NCI-H2227 treated with DMSO at 0.1 percent for 48 hours (cell line): ENCODE results near the gene CYP1B1.
"Not testable (repeated sequence)": the region's sequence is repeated elsewhere in the genome, so short reads cannot be mapped to it uniquely, and the experiment has no call there.

Experiments
- DNase-seq: peaks from one replicate; lab custom pipeline; 2025; lab: John Stamatoyannopoulos, UW

The CYP1B1 gene

GRCh38 chr2:38098421-38099098 is 22.6 kb upstream of the CYP1B1 start:
- no peak for DNase-seq

DNA sequence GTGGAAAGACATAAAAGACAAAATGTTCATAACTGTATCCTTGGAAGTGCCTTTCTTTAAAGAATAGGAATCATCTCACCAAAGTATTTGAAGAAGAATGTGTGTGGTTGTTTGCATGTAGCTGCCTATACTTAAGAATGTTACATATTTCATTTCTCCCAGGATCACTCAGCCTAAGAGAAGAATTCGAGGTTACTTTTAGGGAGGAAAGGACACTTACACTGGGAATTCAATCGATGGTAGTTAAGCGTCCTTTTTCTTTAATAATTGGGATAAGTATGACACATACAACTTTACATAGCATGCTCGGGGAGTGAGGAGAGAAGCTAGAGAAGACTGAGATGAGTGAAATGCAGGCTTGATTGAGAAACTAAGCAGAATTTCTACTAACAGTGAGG is 22.0 kb upstream of the CYP1B1 start:
- no peak for DNase-seq

- no peak for DNase-seq
These were observed 21.5 kb upstream of the CYP1B1 start for GRCh38 chr2:38097258-38097987.

- no peak for DNase-seq
These were observed 20.3 kb upstream of the CYP1B1 start for GRCh38 chr2:38095996-38096861.

DNA sequence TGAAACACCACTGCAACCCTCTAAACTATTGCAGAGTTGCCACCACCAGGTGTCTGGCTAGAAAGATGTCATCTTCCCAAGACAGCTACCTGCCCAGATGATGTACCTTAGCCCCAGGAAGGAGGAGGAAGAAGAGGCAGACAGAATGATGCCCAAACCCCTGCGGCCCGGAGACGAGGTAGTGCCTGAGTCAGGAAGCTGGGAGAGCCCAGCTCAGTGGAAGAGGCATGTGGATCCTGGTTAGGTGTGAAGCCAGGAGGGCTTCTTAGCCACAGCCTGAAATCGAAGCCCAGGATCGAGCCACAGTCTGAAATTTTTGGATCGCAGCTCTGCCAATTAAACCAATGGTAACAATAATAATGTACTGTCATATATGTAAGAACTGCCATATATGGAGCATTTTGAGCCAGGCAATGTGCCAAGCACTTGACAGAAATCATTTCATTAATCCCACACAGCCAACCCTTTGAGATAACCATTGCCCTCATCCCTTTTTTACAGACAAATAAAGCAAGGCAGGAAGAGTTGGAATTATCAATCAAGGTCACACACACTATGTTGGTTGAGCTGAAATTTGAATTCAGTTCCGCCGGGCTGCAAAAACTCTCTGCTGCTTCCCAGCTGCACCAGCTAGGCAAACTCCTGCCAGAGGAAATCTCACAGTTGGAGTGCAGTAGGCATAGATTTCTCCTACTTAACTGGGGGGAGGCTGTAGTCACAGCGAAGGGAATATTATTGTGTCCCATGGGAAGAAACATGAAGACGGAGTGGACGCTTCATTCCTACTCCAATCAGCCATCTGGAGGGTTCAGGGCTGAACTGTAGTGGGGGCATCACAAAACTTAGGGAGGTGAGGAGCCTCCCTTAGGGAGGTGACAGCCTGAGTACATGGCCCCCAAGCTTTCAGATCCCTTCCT is 19.4 kb upstream of the CYP1B1 start:
- DNase-seq = no peak

DNA sequence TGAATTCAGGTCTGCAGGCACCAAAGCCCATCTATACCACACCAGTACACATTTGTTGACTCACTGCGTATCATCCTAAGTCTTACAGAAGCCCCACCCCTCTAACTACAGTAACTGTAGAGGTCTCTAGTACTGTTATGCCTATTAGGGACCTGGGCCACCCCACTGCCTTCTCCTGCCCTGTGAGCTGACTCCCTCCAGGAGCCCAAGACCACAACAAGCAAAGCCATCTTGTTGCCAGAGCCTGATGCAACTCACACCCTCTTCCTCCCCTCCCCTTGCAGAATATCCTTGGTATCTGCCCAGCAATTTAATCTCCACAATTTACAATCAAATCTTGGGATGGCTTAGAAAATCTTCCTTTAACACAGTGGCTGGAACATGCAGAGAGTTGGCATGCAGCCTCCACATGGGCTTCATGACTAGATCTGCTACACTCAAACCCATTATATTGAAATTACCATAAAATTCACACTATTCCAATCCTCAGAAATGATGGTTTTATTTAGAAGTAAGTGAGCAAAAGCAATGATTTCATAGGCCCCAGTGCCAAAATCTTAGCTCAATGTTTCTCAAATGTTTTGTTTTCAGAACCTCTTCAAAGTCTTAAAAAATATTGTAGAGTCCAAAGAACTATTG is 17.7 kb upstream of the CYP1B1 start:
- no peak for DNase-seq

- DNase-seq = no peak
These were observed 16.4 kb upstream of the CYP1B1 start for GRCh38 chr2:38092196-38092902.

DNA sequence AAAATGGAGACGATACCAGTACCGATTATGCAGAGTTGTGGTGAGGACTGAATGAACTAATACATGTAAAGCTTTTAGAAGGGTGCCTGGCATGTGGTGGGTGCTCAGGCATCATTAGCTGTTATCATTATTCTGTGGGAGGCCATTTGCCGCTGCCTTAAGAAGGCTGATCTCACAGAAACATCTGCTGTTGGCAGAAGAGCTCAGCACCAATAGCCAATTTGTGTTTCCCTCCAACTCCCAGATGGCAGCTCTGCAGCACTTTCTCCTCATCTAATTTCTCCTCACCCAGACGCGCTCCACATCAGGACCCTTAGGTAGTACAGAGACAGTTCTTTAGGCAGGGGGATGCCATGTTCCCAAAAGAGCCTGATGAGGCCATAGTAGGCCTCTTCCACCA is 15.8 kb upstream of the CYP1B1 start:
- no peak for DNase-seq

DNA sequence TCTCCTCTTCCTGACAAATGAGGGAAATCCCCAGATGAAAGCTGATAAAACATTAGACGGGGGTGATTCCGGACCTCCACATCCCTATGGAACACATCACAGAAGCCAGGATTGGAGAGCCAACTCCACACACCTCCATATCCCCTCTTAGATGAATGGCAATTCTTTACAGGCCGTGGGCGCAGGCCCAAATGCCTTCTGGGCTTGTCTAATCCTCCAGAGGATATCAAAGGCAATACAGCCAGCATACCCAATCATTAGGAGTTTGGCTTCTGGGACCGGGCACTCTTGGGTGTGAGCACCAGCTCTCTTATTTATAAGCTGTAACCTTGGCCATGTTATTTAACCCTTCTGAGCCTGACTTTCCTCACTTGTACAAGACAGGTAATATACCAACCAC is 15.0 kb upstream of the CYP1B1 start:
- no peak for DNase-seq

DNA sequence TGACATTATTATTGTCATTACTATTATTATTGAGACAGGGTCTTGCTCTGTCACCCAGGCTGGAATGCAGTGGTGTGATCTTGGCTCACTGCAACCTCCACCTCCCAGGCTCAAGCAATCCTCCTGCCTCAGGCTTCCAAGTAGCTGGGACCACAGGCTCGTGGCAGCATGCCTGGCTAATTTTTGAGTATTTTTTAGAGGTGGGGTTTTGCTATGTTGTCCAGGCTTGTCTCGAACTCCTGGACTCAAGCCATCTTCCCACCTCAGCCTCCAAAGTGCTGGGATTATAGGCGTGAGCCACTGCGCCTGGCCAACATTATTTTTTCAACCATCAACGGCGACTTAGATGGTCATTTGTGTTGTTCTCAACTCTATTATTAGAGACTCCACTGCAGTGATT is 14.3 kb upstream of the CYP1B1 start:
- not testable (repeated sequence) for DNase-seq

- not testable (repeated sequence) for DNase-seq
These were observed 10.2 kb upstream of the CYP1B1 start for GRCh38 chr2:38085998-38086698.

- DNase-seq = not testable (repeated sequence)
These were observed 8.6 kb upstream of the CYP1B1 start for GRCh38 chr2:38084556-38084955.

- DNase-seq = not testable (repeated sequence)
These were observed 6.8 kb upstream of the CYP1B1 start for GRCh38 chr2:38082727-38083126.

DNA sequence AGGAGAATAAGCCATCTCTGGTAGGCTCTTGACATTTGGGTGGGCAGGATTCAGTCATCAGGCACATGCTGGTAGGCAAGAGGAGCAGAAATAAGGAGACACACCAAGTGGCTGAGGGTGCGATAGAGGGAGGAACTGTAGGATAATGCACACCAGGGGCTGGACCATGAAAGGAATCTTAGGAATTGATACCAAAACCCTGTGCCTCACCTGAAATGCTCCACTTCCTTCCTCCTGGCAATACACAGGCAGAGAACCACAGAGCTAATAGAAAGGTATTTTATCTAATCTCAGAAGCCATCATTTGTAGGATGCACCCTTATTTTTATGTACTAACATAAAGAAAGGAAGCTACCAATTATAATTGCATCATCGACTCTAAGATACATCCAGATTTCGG is 4.4 kb upstream of the CYP1B1 start:
- DNase-seq = no peak

DNA sequence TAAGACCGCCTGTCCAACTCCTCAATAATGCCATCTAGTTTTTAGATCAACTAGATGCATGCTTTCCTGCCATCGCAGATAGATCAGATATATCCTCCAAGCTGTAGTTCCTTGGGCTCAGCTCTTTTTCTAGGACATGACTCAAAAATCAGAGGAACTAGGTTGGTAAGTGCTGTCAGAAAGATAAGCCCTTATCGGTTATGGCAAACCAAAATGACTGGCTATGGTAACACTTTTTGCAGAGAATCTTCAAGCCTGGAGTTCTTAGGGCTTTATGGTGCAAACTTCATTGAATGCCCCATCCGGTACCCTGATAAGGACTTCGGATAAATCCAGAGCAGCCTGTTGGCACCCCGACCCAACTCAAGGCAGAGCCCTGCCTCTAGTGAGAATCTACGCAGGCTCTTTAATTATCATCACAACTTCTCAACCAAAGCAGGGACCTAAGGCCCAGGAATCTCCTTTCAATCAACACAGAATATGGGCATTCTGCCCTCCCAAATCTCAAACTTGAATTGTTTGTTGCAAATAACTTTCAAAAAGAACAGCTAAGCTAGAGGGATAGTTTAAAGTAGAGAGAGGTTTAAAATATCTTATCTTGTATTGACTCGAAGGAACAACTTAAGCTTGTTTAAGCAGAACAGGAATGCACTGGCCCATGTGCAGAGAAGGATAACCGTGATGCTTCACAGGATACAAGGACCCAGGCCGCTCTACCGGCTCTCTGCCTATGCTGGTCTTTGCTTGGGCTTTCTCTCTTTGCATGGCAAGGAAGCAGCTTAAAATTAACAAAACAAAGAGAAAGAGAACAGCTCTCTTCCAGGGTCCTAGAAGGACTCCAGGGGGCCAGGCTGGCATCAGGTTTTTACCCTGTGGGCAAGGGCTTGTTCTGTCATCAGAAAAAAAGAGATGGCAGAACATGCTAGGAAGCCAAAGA is 3.4 kb upstream of the CYP1B1 start:
- DNase-seq = no peak

DNA sequence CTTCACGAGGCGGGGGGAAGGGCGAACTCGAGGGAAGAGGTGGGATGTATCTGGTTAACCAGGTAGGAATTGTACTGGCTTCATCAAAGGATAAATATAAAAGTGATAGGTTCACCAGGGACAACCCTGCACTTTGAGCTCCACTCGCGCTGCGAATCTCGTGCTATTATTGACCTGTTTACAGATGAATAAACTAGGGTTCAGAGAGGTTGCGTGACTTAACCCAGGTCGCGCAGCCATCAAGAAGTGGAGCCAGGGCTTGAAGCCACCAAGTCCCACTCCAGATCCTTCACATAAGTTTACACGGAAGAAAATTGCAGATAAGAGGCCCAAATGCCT is 1.4 kb upstream of the CYP1B1 start:
- no peak for DNase-seq

- DNase-seq = peak; percentile 66
These were observed 919 bp upstream of the CYP1B1 start for GRCh38 chr2:38076710-38077430.

DNA sequence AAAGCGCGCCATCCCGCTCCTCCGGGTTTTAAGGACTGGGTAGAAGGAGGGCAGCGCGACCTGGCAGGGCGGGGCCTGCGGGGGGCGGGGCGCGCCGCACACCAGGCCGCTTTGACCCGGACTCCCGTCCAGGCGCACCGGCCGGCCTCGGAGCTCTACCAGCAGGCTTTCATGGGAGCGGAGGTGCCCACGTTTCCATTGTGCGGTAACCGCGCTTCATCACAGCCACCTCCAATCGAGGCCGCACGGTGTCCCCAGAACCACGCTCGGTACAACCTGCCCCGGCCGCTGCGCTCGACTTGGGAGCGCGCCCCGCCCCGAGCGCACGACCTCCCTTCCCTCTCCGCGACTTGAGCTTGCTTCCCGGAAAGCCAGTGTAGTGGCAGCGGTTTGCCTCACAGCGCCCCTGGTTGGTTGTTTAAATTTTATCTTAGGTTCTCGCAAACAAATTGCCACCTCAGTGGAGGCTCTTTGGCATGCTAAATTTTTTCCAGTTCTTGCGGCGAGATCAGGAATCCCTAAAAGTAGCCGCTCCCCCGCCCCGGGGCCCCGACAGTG is 280 bp upstream of the CYP1B1 start:
- peak; percentile 71 for DNase-seq
